Astrocyte (in vitro differentiated cells and primary cell): ENCODE results near the gene PPM1L. TPM values are rescaled to one million over a fixed set of nuclear protein-coding genes. Genes with fewer than 3 reads are reported as not detected.

Source experiments
- DNase-seq: peaks from one replicate; pipeline ENCODE4 v3.0.0-alpha.2; 2010; ENCODE audit warnings: low read depth
- FAIRE-seq: peaks from 2 replicates; lab custom pipeline; 2011; peaks lifted over from hg19 to GRCh38; lab: Jason Lieb, UNC
- H2AFZ ChIP-seq: 2 replicates; pipeline ENCODE4 v1.6.0; 2012; ENCODE audit warnings: low read depth, low read length, inconsistent platforms
- H3K27ac ChIP-seq: 2 replicates; pipeline ENCODE4 v1.5.1; 2011; ENCODE audit warnings: low read depth, low read length, inconsistent platforms
- H3K27me3 ChIP-seq: 2 replicates; pipeline ENCODE4 v1.6.0; 2011; ENCODE audit warnings: low read length, inconsistent platforms; ENCODE audit not compliant: insufficient read depth
- H3K36me3 ChIP-seq: 2 replicates; pipeline ENCODE4 v1.5.1; 2011; ENCODE audit warnings: low read length, inconsistent platforms; ENCODE audit not compliant: insufficient read depth
- H3K4me1 ChIP-seq: 2 replicates; pipeline ENCODE4 v1.5.1; 2011; ENCODE audit warnings: low read length, inconsistent platforms; ENCODE audit not compliant: insufficient read depth
- H3K4me2 ChIP-seq: 2 replicates; pipeline ENCODE4 v1.6.0; 2012; ENCODE audit warnings: low read length, inconsistent platforms
- H3K4me3 ChIP-seq: 2 replicates; pipeline ENCODE4 v1.5.1; 2011; ENCODE audit warnings: low read depth, mild to moderate bottlenecking, low read length, inconsistent platforms; ENCODE audit not compliant: insufficient read depth
- H3K79me2 ChIP-seq: 2 replicates; pipeline ENCODE4 v1.6.0; 2012; ENCODE audit warnings: mild to moderate bottlenecking, low read length, inconsistent platforms; ENCODE audit not compliant: insufficient read depth
- H3K9ac ChIP-seq: 2 replicates; pipeline ENCODE4 v1.6.0; 2012; ENCODE audit warnings: mild to moderate bottlenecking, low read length, inconsistent platforms
- H3K9me3 ChIP-seq: 2 replicates; pipeline ENCODE4 v1.5.1; 2012; ENCODE audit warnings: low read depth, mild to moderate bottlenecking, low read length, inconsistent platforms; ENCODE audit not compliant: insufficient read depth
- H4K20me1 ChIP-seq: 2 replicates; pipeline ENCODE4 v1.6.0; 2012; ENCODE audit warnings: low read length, inconsistent platforms; ENCODE audit not compliant: insufficient read depth
- H3K27ac Mint-ChIP-seq: one replicate; pipeline ENCODE4 v1.8.0; 2021; ENCODE audit warnings: mild to moderate bottlenecking, mixed read lengths; ENCODE audit not compliant: unreplicated experiment
- H3K27me3 Mint-ChIP-seq: one replicate; pipeline ENCODE4 v1.8.0; 2021; ENCODE audit warnings: low read depth, mixed read lengths; ENCODE audit not compliant: unreplicated experiment
- H3K36me3 Mint-ChIP-seq: one replicate; pipeline ENCODE4 v1.8.0; 2021; ENCODE audit warnings: low read depth, mixed read lengths; ENCODE audit not compliant: unreplicated experiment
- H3K4me1 Mint-ChIP-seq: one replicate; pipeline ENCODE4 v1.8.0; 2021; ENCODE audit warnings: low read depth, mixed read lengths; ENCODE audit not compliant: unreplicated experiment
- H3K4me3 Mint-ChIP-seq: one replicate; pipeline ENCODE4 v1.8.0; 2021; ENCODE audit warnings: mild to moderate bottlenecking, moderate library complexity, mixed read lengths; ENCODE audit not compliant: unreplicated experiment
- H3K9me3 Mint-ChIP-seq: one replicate; pipeline ENCODE4 v1.8.0; 2021; ENCODE audit warnings: mild to moderate bottlenecking, mixed read lengths; ENCODE audit not compliant: unreplicated experiment
- CTCF ChIP-seq: IDR thresholded peaks from 2 replicates; pipeline ENCODE4 v1.5.1; 2011; ENCODE audit warnings: low read depth, mild to moderate bottlenecking, inconsistent platforms, low read length, moderate library complexity; ENCODE audit not compliant: insufficient read depth
- EZH2 ChIP-seq: IDR thresholded peaks from 2 replicates; pipeline ENCODE4 v1.6.1; 2012; ENCODE audit warnings: mild to moderate bottlenecking, low read length, inconsistent platforms; ENCODE audit not compliant: insufficient read depth
- total RNA-seq: library from RNA; stranded (reverse); gene quantifications from 2 replicates; pipeline ENCODE4 v1.2.1, GENCODE V29; 2021

The PPM1L gene
- total RNA-seq, 1 donor from 2014 or later, result 6.3 TPM

GRCh38 chr3:160856450-160856849 is 100.4 kb downstream of the PPM1L start:
- H3K4me1 Mint-ChIP-seq, result no peaks in the 10 kb centered on the region
- no peak overlapping the region for H3K4me3 ChIP-seq
- H4K20me1 ChIP-seq, result no peaks in the 10 kb centered on the region
- no peak overlapping the region for H3K4me3 Mint-ChIP-seq
- FAIRE-seq, result no peak
- H3K27me3 Mint-ChIP-seq, result no peaks in the 10 kb centered on the region
- H3K9me3 Mint-ChIP-seq, result peaks cover 2% of the 10 kb centered on the region
- TF ChIP-seq EZH2, result no peak
- TF ChIP-seq CTCF, result no peak
- no peak overlapping the region for H2AFZ ChIP-seq
- H3K36me3 ChIP-seq, result no peaks in the 10 kb centered on the region
- H3K4me2 ChIP-seq, result no peak overlapping the region
- H3K27ac Mint-ChIP-seq, result no peak overlapping the region
- no peaks in the 10 kb centered on the region for H3K79me2 ChIP-seq
- no peak overlapping the region for H3K9ac ChIP-seq
- no peaks in the 10 kb centered on the region for H3K9me3 ChIP-seq
- DNase-seq, result no peak
- H3K4me1 ChIP-seq, result no peaks in the 10 kb centered on the region
- no peaks in the 10 kb centered on the region for H3K27me3 ChIP-seq
- H3K27ac ChIP-seq, result no peak overlapping the region
- H3K36me3 Mint-ChIP-seq, result no peaks in the 10 kb centered on the region

DNA sequence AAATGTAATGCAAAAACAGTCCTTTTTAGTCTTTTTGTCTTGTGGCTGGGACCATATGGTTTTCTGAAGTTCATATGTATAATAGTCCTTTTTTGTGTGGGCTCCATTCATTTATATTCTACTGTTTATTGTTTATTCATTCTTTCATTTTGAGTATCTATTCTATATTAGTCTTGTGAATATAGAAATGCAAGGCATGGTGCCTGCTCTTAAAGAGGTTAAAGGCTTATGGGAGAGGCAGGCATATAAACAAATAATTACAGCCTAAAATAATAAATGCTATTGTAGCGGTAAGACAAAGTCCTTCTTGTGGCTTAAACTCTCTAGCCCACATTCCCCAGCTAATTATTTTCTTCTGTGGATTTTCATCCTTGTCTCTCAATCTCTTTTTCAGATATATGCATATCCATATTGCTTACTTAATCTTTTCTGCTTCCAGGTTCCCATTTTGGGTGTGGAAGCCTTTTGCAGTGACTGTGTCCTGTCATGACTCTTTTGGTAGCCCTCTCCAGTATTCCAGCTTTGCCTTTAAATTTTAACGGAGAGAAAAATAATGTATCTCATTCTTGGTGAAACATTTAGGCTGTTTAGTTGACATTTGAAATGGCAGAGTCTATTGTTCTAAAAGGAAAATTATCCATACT is 101.6 kb downstream of the PPM1L start:
- DNase-seq (no peak), FAIRE-seq (no peak)
- H3K36me3 Mint-ChIP-seq, result no peaks in the 10 kb centered on the region
- H3K4me3 Mint-ChIP-seq, result no peak overlapping the region
- TF ChIP-seq CTCF (no peak), EZH2 (no peak)
- H3K27ac ChIP-seq, result no peak overlapping the region
- H3K79me2 ChIP-seq, result no peaks in the 10 kb centered on the region
- no peaks in the 10 kb centered on the region for H4K20me1 ChIP-seq
- H3K9ac ChIP-seq, result no peak overlapping the region
- no peaks in the 10 kb centered on the region for H3K27me3 ChIP-seq
- no peaks in the 10 kb centered on the region for H3K27me3 Mint-ChIP-seq
- no peaks in the 10 kb centered on the region for H3K9me3 ChIP-seq
- peaks cover 2% of the 10 kb centered on the region for H3K9me3 Mint-ChIP-seq
- H3K4me2 ChIP-seq, result no peak overlapping the region
- H3K4me1 ChIP-seq, result no peaks in the 10 kb centered on the region
- H3K4me1 Mint-ChIP-seq, result no peaks in the 10 kb centered on the region
- H2AFZ ChIP-seq, result no peak overlapping the region
- H3K36me3 ChIP-seq, result no peaks in the 10 kb centered on the region
- no peak overlapping the region for H3K27ac Mint-ChIP-seq
- H3K4me3 ChIP-seq, result no peak overlapping the region

DNA sequence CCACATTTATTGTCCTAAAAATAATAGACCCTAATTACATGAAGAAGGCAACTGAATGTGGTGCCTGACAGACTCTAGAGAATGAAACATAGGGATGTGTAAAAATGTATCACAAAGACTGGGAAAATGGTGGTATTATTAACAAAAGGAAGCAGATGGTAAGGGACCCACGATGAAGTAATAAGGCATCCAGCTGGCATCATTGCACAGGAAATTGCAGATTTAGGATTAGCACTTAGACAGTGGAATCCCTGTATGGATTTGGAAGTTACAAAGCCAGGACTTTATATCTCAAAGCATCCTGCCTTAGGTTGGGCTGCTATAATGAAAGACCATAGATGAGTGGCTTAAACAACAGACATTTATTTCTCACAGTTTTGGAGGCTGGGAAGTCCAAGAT is 104.3 kb downstream of the PPM1L start:
- no peak overlapping the region for H2AFZ ChIP-seq
- FAIRE-seq (no peak), DNase-seq (no peak)
- no peaks in the 10 kb centered on the region for H3K36me3 Mint-ChIP-seq
- H3K9me3 Mint-ChIP-seq, result no peaks in the 10 kb centered on the region
- H3K4me1 Mint-ChIP-seq, result no peaks in the 10 kb centered on the region
- no peaks in the 10 kb centered on the region for H3K4me1 ChIP-seq
- H3K4me3 Mint-ChIP-seq, result no peak overlapping the region
- TF ChIP-seq CTCF, result no peak
- no peak for TF ChIP-seq EZH2
- no peaks in the 10 kb centered on the region for H4K20me1 ChIP-seq
- no peaks in the 10 kb centered on the region for H3K79me2 ChIP-seq
- H3K27ac ChIP-seq, result no peak overlapping the region
- no peaks in the 10 kb centered on the region for H3K27me3 Mint-ChIP-seq
- H3K27ac Mint-ChIP-seq, result no peak overlapping the region
- H3K4me3 ChIP-seq, result no peak overlapping the region
- no peak overlapping the region for H3K4me2 ChIP-seq
- no peaks in the 10 kb centered on the region for H3K9me3 ChIP-seq
- H3K36me3 ChIP-seq, result no peaks in the 10 kb centered on the region
- no peaks in the 10 kb centered on the region for H3K27me3 ChIP-seq
- H3K9ac ChIP-seq, result no peak overlapping the region
